ENCODE data around the gene GPC3.
"Not testable (repeated sequence)": the region's sequence is repeated elsewhere in the genome, so short reads cannot be mapped to it uniquely, and the experiment has no call there.

Gene GPC3

DNA sequence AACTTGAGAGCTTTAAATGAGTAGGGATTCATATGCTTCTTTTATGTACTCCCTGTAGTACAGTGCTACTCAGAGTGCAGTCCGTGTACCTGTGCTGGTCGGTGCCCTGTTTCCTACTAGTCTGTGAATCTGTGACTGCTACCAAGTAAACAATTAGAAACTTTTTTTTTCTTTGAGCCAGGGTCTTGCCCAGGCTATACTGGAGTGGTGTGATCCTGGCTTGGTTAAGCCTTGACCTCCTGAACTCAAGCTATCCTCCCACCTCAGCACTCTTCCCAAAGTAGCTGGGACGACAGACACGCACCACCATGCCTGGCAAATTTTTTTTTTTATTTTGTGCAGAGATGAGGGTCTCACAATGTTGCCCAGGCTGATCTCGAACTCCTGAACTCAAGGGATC lies 6.4 kb upstream of the GPC3 start:
- no peaks in the 10 kb centered on the region for H3K9me3 ChIP-seq
- H3K36me3 ChIP-seq = no peaks in the 10 kb centered on the region
- no peaks in the 10 kb centered on the region for H3K4me1 ChIP-seq
- intact Hi-C loops (cut with DNase I; ENCODE audit: low total_unique reads) = no loop called here
- H3K4me3 ChIP-seq = no peak overlapping the region
- no peak for DNase-seq
- no peak overlapping the region for H3K27ac ChIP-seq
- TF ChIP-seq, protein P1, sequence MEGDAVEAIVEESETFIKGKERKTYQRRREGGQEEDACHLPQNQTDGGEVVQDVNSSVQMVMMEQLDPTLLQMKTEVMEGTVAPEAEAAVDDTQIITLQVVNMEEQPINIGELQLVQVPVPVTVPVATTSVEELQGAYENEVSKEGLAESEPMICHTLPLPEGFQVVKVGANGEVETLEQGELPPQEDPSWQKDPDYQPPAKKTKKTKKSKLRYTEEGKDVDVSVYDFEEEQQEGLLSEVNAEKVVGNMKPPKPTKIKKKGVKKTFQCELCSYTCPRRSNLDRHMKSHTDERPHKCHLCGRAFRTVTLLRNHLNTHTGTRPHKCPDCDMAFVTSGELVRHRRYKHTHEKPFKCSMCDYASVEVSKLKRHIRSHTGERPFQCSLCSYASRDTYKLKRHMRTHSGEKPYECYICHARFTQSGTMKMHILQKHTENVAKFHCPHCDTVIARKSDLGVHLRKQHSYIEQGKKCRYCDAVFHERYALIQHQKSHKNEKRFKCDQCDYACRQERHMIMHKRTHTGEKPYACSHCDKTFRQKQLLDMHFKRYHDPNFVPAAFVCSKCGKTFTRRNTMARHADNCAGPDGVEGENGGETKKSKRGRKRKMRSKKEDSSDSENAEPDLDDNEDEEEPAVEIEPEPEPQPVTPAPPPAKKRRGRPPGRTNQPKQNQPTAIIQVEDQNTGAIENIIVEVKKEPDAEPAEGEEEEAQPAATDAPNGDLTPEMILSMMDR (IDR thresholded peaks at IDR 0.05) = no peak
- H3K27me3 ChIP-seq = no peaks in the 10 kb centered on the region

DNA sequence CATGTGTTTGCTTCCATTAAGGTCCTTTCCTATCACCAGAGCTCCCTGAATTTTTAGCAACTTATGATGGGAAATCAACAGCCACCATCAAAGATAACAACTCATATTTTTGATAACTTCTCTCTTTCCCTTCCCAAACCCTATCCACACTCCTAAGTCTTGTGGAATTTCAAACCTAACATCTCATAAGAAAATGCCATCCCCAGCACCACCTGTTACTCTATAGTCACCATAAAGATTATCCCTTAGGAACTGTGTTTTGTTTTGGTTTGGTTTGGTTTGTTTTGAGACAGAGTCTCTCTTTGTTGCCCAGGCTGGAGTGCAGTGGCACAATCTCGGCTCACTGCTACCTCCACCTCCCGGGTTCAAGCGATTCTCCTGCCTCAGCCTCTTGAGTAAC lies 5.7 kb upstream of the GPC3 start:
- intact Hi-C loops (cut with DNase I; ENCODE audit: low total_unique reads); H3K27ac ChIP-seq; H3K4me1 ChIP-seq; DNase-seq; H3K36me3 ChIP-seq; H3K9me3 ChIP-seq; H3K4me3 ChIP-seq; H3K27me3 ChIP-seq: not testable (repeated sequence)

DNA sequence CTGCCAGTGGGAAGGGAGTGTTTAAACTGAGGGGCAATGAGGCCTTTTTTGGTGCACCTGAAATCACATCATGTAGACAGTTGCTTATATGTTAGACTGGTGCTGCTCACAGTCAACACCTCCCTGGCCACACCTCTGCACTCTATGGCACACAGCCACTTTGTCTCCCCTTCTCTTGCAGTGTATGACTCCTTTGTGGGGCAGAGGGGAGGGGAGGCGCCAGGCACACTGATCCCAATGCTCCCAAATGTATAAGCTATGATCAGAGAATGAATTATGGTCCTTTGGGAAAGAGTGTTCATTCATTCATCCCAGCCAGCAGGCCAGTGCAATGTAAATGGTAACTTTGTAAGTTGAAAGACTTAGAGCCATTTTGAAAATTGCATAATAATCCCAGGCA lies 4.6 kb upstream of the GPC3 start:
- H3K27ac ChIP-seq = no peak overlapping the region
- no peaks in the 10 kb centered on the region for H3K9me3 ChIP-seq
- intact Hi-C loops (cut with DNase I; ENCODE audit: low total_unique reads) = no loop called here
- peaks cover 0 to 4% (median 3%) of the 10 kb centered on the region in 4 donors for H3K4me1 ChIP-seq
- no peak for DNase-seq
- H3K27me3 ChIP-seq = peaks cover 0 to 2% of the 10 kb centered on the region in 2 donors
- H3K36me3 ChIP-seq = no peaks in the 10 kb centered on the region
- H3K4me3 ChIP-seq = no peak overlapping the region
- TF ChIP-seq, protein P1 (IDR thresholded peaks at IDR 0.05) = no peak

DNA sequence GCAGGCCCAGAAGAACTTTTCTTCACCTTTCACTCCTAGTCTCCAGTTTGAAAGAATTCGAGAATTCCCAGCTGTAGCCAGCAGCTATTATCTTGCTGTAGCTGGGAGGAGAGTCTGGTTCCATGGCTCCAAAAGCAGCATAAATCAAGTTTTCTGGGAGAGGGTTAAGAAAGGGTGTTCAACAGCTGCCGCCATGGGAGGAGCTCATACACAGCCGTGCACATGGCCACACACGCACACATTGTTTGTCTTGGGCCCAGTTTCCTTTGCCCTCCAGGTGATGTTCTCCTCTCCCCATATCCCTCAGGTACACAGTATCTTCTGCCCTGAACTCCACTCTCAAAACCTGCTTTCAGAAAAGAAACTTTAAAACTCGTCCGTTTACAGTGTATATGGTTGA lies 4.1 kb upstream of the GPC3 start:
- TF ChIP-seq, protein P1 (IDR thresholded peaks at IDR 0.05) = no peak
- H3K9me3 ChIP-seq = no peaks in the 10 kb centered on the region
- intact Hi-C loops (cut with DNase I; ENCODE audit: low total_unique reads) = no loop called here

DNA sequence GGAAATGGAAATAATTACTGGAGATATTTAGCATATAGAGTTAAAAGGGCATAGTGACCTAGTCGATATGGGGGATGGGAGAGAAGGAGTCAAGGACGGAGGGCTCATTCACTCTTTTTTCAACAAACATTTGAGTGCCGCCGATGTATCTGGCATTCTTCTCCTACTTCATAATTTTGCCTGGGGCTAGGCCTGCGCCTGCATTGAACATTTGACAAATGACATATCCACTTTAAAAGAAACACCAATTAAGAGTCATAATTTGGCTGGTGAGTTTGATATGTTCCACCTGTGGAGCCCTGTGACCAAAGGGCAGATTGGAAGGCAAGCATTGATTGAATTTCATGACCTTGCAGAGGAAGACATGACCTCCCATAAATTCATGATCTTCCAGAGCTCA lies 2.6 kb upstream of the GPC3 start:
- intact Hi-C loops (cut with DNase I; ENCODE audit: low total_unique reads) = no loop called here

More for the DNA sequence above, 4.1 kb upstream of the GPC3 start:
- peaks cover 0 to 8% (median 6%) of the 10 kb centered on the region in 4 donors for H3K4me1 ChIP-seq
- peaks cover 0 to 2% of the 10 kb centered on the region in 2 donors for H3K27me3 ChIP-seq
- H3K36me3 ChIP-seq = no peaks in the 10 kb centered on the region
- no peak for DNase-seq
- no peak overlapping the region for H3K27ac ChIP-seq
- no peak overlapping the region for H3K4me3 ChIP-seq

DNA sequence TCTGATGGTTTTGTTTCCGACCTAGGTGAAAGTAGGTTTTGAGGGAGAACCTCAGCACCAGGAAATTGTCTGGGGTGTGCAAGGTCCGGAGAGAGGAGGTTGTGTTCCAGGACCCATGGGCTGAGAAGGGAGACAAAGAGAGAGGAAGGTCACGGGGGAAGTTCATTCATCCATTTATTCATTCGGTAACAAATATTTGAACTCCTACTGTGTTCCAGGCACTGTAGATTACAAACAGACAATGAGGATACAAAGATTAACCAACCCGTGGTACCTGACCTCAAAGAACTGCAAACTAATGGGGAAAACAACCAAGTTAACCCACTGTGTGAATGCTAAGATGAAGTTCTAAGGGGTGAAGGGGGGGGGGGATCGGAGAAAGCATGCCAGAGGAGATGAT lies 1.8 kb upstream of the GPC3 start:
- intact Hi-C loops (cut with DNase I; ENCODE audit: low total_unique reads) = no loop called here
- Histone ChIP-seq H3K36me3 (no peaks in the 10 kb centered on the region), H3K4me1 (peaks cover 0 to 8% (median 6%) of the 10 kb centered on the region in 4 donors), H3K27me3 (peaks cover 0 to 2% of the 10 kb centered on the region in 2 donors), H3K27ac (no peak overlapping the region), H3K4me3 (no peak overlapping the region), H3K9me3 (no peaks in the 10 kb centered on the region)
- TF ChIP-seq, protein P1 (IDR thresholded peaks at IDR 0.05) = no peak
- no peak for DNase-seq

More for the DNA sequence above, 2.6 kb upstream of the GPC3 start:
- Histone ChIP-seq H3K27ac (no peak overlapping the region), H3K36me3 (no peaks in the 10 kb centered on the region), H3K4me3 (no peak overlapping the region), H3K4me1 (peaks cover 0 to 8% (median 6%) of the 10 kb centered on the region in 4 donors), H3K9me3 (no peaks in the 10 kb centered on the region), H3K27me3 (peaks cover 0 to 2% of the 10 kb centered on the region in 2 donors)
- no peak for DNase-seq
- TF ChIP-seq, protein P1 (IDR thresholded peaks at IDR 0.05) = no peak
